Endothelial cell of umbilical vein (primary cell): ENCODE data around the gene CBLB.

Experiments
- CTCF ChIP-seq, 2 donors: IDR thresholded peaks; 1 replicate in 1 of 2; 2 replicates in 1 of 2; pipeline ENCODE4 v1.5.1; 2011; ENCODE audit warnings: low read length in 2 of 2, mild to moderate bottlenecking in 2 of 2, moderate library complexity in 2 of 2, control low read depth in 1 of 2, inconsistent platforms in 1 of 2, low read depth in 1 of 2; ENCODE audit not compliant: insufficient read depth in 1 of 2; ENCODE audit errors: extremely low read depth in 1 of 2
- EZH2 ChIP-seq: IDR thresholded peaks from 2 replicates; pipeline ENCODE4 v1.6.1; 2012; ENCODE audit warnings: borderline replicate concordance, low read depth, mild to moderate bottlenecking, moderate library complexity, low read length, inconsistent platforms; ENCODE audit not compliant: severe bottlenecking
- MAX ChIP-seq: IDR thresholded peaks from 2 replicates; pipeline ENCODE4 v1.6.1; 2011; ENCODE audit not compliant: insufficient read depth, insufficient read length
- MYC ChIP-seq: IDR thresholded peaks from one replicate; pipeline ENCODE4 v1.6.1; 2011; ENCODE audit warnings: mild to moderate bottlenecking, low read depth, low read length
- POLR2A ChIP-seq: IDR thresholded peaks from 2 replicates; pipeline ENCODE4 v1.6.1; 2012; ENCODE audit warnings: low read depth, mild to moderate bottlenecking, control low read depth, low read length
- POLR2AphosphoS5 ChIP-seq: IDR thresholded peaks from 2 replicates; pipeline ENCODE4 v1.6.1; 2012; ENCODE audit warnings: low read depth, mild to moderate bottlenecking, control low read depth, low read length, moderate library complexity; ENCODE audit not compliant: insufficient read depth

GRCh38 chr3:105824129-105824528, 44.7 kb downstream of the CBLB start:
- no peak for TF ChIP-seq CTCF (IDR thresholded peaks at IDR 0.05; ENCODE audit: extremely low read depth in 1 of 2, insufficient read depth in 1 of 2, low read depth in 1 of 2, low read length in 2 of 2)
- TF ChIP-seq MAX, result no peak
- TF ChIP-seq POLR2AphosphoS5, result no peak
- no peak for TF ChIP-seq POLR2A
- TF ChIP-seq MYC, result no peak
- no peak for TF ChIP-seq EZH2
